Smooth muscle cell (in vitro differentiated cells): ENCODE data around the gene TRA2A. TPM values are rescaled to one million over a fixed set of nuclear protein-coding genes. Genes with fewer than 3 reads are reported as not detected.

Experiments used
- DNase-seq: peaks from one replicate; lab custom pipeline; 2025; ENCODE audit not compliant: unreplicated experiment; lab: John Stamatoyannopoulos, UW
- H2AFZ ChIP-seq: fragments of 200-600 bp; sonication (generic); 2 replicates; pipeline ENCODE4 v1.6.0; 2016; ENCODE audit warnings: antibody characterized with exemption, low read depth, mild to moderate bottlenecking
- H3F3A ChIP-seq: fragments of 200-600 bp; sonication (generic); 2 replicates; pipeline ENCODE4 v1.6.0; 2017; ENCODE audit warnings: antibody characterized with exemption, low read depth
- H3K27ac ChIP-seq: fragments of 200-600 bp; sonication (generic); 2 replicates; pipeline ENCODE4 v1.5.1; 2016; ENCODE audit warnings: low read depth, mild to moderate bottlenecking
- H3K27me3 ChIP-seq: fragments of 200-600 bp; sonication (generic); 2 replicates; pipeline ENCODE4 v1.6.1; 2016; ENCODE audit warnings: low read depth, mild to moderate bottlenecking
- H3K36me3 ChIP-seq: fragments of 200-600 bp; sonication (generic); 2 replicates; pipeline ENCODE4 v1.5.1; 2016; ENCODE audit warnings: low read depth
- H3K4me1 ChIP-seq: fragments of 200-600 bp; sonication (generic); 2 replicates; pipeline ENCODE4 v1.5.1; 2016; ENCODE audit warnings: low read depth
- H3K4me2 ChIP-seq: fragments of 200-600 bp; sonication (generic); 2 replicates; pipeline ENCODE4 v1.6.0; 2016; ENCODE audit warnings: mild to moderate bottlenecking
- H3K4me3 ChIP-seq: fragments of 200-600 bp; sonication (generic); 2 replicates; pipeline ENCODE4 v1.5.1; 2016; ENCODE audit warnings: mild to moderate bottlenecking
- H3K79me2 ChIP-seq: fragments of 200-600 bp; sonication (generic); 2 replicates; pipeline ENCODE4 v1.6.0; 2016; ENCODE audit warnings: low read depth, mild to moderate bottlenecking
- H3K9ac ChIP-seq: fragments of 200-600 bp; sonication (generic); 2 replicates; pipeline ENCODE4 v1.6.0; 2016; ENCODE audit warnings: low read depth
- H3K9me3 ChIP-seq: fragments of 200-600 bp; sonication (generic); replicated peaks from 2 replicates; pipeline ENCODE4 v1.5.1; 2016; ENCODE audit warnings: low read depth
- H4K20me1 ChIP-seq: fragments of 200-600 bp; sonication (generic); 2 replicates; pipeline ENCODE4 v1.6.0; 2016; ENCODE audit warnings: low read depth
- CTCF ChIP-seq: fragments of 200-600 bp; sonication (generic); IDR thresholded peaks from 2 replicates; pipeline ENCODE4 v1.5.1; 2017; ENCODE audit warnings: borderline replicate concordance, mild to moderate bottlenecking, antibody characterized with exemption; ENCODE audit not compliant: insufficient read depth, poor library complexity, severe bottlenecking
- WGBS: methylation state at CpG from one replicate; pipeline ENCODE4 v1.1.7; 2016; ENCODE audit warnings: low lambda C conversion rate; 5-methylcytosine and 5-hydroxymethylcytosine counted together
- polyA plus RNA-seq: library from polyadenylated mRNA; unstranded; fragments of >200 nt; fragmentation: Nextera tagmentation; extraction: Ambion mirVana; gene quantifications from 2 replicates; pipeline ENCODE4 v1.2.1, GENCODE V29; 2016
- total RNA-seq: library from RNA; depleted of rRNA; stranded (reverse); fragments of >200 nt; gene quantifications from 2 replicates; pipeline ENCODE4 v1.2.3, GENCODE V29; 2014

The TRA2A gene
- total and polyA plus RNA-seq, 2 experiments from 2014 or later = 43.0 to 89.0 TPM

- H3K4me2 ChIP-seq = peak overlapping the region; percentile 94
- WGBS = under 1% methylated on average over 15 of the region's 15 CpGs
- peaks cover 37% of the 10 kb centered on the region for H3K4me1 ChIP-seq
- no peak for DNase-seq
- peak overlapping the region; percentile 37 for H3K9ac ChIP-seq
- H3K4me3 ChIP-seq = peak overlapping the region; percentile 69
- H2AFZ ChIP-seq = peak overlapping the region; percentile 80
- H3K27ac ChIP-seq = peak overlapping the region; percentile 33
- no peaks in the 10 kb centered on the region for H3K27me3 ChIP-seq
- H4K20me1 ChIP-seq = no peaks in the 10 kb centered on the region
- TF ChIP-seq CTCF = no peak
- H3K9me3 ChIP-seq = no peaks in the 10 kb centered on the region
- H3K79me2 ChIP-seq = peaks cover 42% of the 10 kb centered on the region
- no peaks in the 10 kb centered on the region for H3K36me3 ChIP-seq
- peaks cover 4% of the 10 kb centered on the region for H3F3A ChIP-seq
Observed at GRCh38 chr7:23474829-23475575, 56.8 kb downstream of the TRA2A start.

- Histone ChIP-seq H2AFZ (peak overlapping the region; percentile 92), H3K27ac (peak overlapping the region; percentile 87), H3K4me1 (peaks cover 37% of the 10 kb centered on the region), H3K79me2 (peaks cover 43% of the 10 kb centered on the region), H3K4me3 (peak overlapping the region; percentile 69), H4K20me1 (no peaks in the 10 kb centered on the region), H3K9me3 (no peaks in the 10 kb centered on the region), H3K4me2 (peak overlapping the region; percentile 94), H3K9ac (peak overlapping the region; percentile 51), H3K36me3 (no peaks in the 10 kb centered on the region), H3F3A (peaks cover 4% of the 10 kb centered on the region), H3K27me3 (no peaks in the 10 kb centered on the region)
- DNase-seq = peak; percentile 88
- 1% methylated on average over 60 of the region's 66 CpGs for WGBS
- TF ChIP-seq CTCF = no peak
Observed at GRCh38 chr7:23474094-23474828, 57.5 kb downstream of the TRA2A start.

- no peaks in the 10 kb centered on the region for H3K27me3 ChIP-seq
- peak overlapping the region; percentile 87 for H3K27ac ChIP-seq
- no peaks in the 10 kb centered on the region for H4K20me1 ChIP-seq
- H3K36me3 ChIP-seq = no peaks in the 10 kb centered on the region
- WGBS = under 1% methylated on average over 23 of the region's 23 CpGs
- H3K4me1 ChIP-seq = peaks cover 37% of the 10 kb centered on the region
- DNase-seq = no peak
- no peak for TF ChIP-seq CTCF
- H2AFZ ChIP-seq = peak overlapping the region; percentile 92
- peak overlapping the region; percentile 69 for H3K4me3 ChIP-seq
- peaks cover 43% of the 10 kb centered on the region for H3K79me2 ChIP-seq
- peak overlapping the region; percentile 51 for H3K9ac ChIP-seq
- peak overlapping the region; percentile 94 for H3K4me2 ChIP-seq
- peaks cover 4% of the 10 kb centered on the region for H3F3A ChIP-seq
- no peaks in the 10 kb centered on the region for H3K9me3 ChIP-seq
Observed at GRCh38 chr7:23473844-23474093, 58.0 kb downstream of the TRA2A start.
